Omental fat pad (tissue), 4 donors: ENCODE results near the gene HESX1. TPM values are rescaled to one million over a fixed set of nuclear protein-coding genes. Genes with fewer than 3 reads are reported as not detected.
A peak's percentile ranks its signal among the peaks of the same experiment; 100 is the strongest.

Experiments used
- ATAC-seq: fragments of 150-250 bp; one replicate; pipeline ENCODE4 v1.9.1; 2016; ENCODE audit warnings: mild to moderate bottlenecking, moderate library complexity; ENCODE audit not compliant: low FRiP score
- DNase-seq: peaks from one replicate; pipeline ENCODE4 v3.0.0-alpha.2; 2019; ENCODE audit warnings: low spot score
- CTCF ChIP-seq, 3 donors: fragments of 450-650 bp; IDR thresholded peaks; one replicate each; pipeline ENCODE4 v1.5.1; 2016 to 2017; ENCODE audit warnings: antibody characterized with exemption in 3 of 3, mild to moderate bottlenecking in 3 of 3, moderate library complexity in 2 of 3
- total RNA-seq, 4 donors: library from RNA; depleted of rRNA; stranded (reverse); fragments of >200 nt; gene quantifications; one replicate each; pipeline ENCODE4 v1.1.0, GENCODE V29; 2016

HESX1 gene
- total RNA-seq, 4 donors from 2014 or later: 0.82 to 1.9 TPM; not detected in 2

- ATAC-seq (no peak), DNase-seq (no peak)
- TF ChIP-seq CTCF (IDR thresholded peaks at IDR 0.05): no peak
Observed at GRCh38 chr3:57184526-57184925, 15.3 kb downstream of the HESX1 start.

GRCh38 chr3:57179580-57180410 is 20.0 kb downstream of the HESX1 start:
- ATAC-seq (no peak), DNase-seq (no peak)
- TF ChIP-seq CTCF (IDR thresholded peaks at IDR 0.05): no peak

GRCh38 chr3:57176045-57176444 is 23.7 kb downstream of the HESX1 start:
- no peak for TF ChIP-seq CTCF (IDR thresholded peaks at IDR 0.05)
- ATAC-seq (no peak), DNase-seq (no peak)

GRCh38 chr3:57173687-57174086 is 26.1 kb downstream of the HESX1 start:
- TF ChIP-seq CTCF (IDR thresholded peaks at IDR 0.05): no peak
- ATAC-seq (no peak), DNase-seq (no peak)

GRCh38 chr3:57170946-57171345 is 28.8 kb downstream of the HESX1 start:
- no peak for ATAC-seq
- TF ChIP-seq CTCF (IDR thresholded peaks at IDR 0.05): no peak

GRCh38 chr3:57169872-57170623 is 29.7 kb downstream of the HESX1 start:
- peak; percentile 87 for ATAC-seq
- peak in 1 of 3 donors; percentile 48 for TF ChIP-seq CTCF (IDR thresholded peaks at IDR 0.05)
- DNase-seq: peak; percentile 40

More at GRCh38 chr3:57170946-57171345, 28.8 kb downstream of the HESX1 start:
- no peak for DNase-seq
